A375 (cell line): Measurements from ENCODE around the gene SLC35B2. TPM values are rescaled to one million over a fixed set of nuclear protein-coding genes. Genes with fewer than 3 reads are reported as not detected.

Experiments used
- small RNA-seq: library from RNA; depleted of rRNA; stranded (forward); fragments of <200 nt; gene quantifications from one replicate; pipeline ENCODE3, GENCODE V24; 2014
- total RNA-seq: library from RNA; depleted of rRNA; stranded (reverse); fragments of >200 nt; shearing (Covaris generic); gene quantifications from 2 replicates; pipeline ENCODE4 v1.2.3, GENCODE V29; 2014; rRNA removed

Gene SLC35B2, protein sequence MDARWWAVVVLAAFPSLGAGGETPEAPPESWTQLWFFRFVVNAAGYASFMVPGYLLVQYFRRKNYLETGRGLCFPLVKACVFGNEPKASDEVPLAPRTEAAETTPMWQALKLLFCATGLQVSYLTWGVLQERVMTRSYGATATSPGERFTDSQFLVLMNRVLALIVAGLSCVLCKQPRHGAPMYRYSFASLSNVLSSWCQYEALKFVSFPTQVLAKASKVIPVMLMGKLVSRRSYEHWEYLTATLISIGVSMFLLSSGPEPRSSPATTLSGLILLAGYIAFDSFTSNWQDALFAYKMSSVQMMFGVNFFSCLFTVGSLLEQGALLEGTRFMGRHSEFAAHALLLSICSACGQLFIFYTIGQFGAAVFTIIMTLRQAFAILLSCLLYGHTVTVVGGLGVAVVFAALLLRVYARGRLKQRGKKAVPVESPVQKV
- 76.1 and 78.0 TPM in 2 replicates for total RNA-seq

DNA sequence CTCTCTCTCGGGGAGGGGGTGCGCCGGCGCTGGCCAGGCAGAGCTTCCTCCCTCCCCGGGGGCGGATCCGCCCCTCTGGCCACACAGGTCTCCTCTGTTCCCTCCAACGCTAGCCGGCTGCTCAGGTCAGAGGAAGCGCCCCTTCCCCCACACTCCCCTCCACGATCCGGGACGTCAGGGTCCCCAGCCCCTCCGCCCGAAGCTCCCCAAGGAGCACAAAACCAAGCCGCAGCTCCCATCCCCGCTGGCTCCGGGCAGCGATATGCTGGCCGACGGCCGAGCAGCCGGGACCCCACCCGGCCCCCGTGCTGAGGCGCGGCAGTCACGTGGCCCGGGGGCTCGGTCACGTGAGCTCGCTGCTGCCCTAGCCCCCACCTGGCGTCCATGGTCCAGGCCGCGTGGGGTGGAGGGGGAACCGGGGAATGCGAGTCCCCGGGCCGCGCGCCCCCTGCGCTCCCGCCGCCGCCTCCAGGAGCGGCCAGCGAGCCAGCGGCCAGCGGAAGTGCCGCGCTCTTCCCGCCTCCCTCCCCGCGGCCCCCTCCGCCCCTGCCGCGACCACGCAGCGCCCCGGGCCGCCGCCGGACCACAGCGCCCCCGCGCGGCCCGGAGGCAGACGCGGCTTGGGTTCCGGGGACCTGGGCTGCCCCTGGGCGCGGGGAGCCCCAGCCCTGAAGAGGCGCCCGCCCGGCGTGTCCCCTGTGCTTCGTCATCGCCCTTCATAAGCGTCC is at the start of gene SLC35B2:
Gene SLC35B2, minus strand, starts transcription at position 504 of the 728 bp plus-strand sequence. Its CDS starts 118 bp downstream, at position 386.

DNA sequence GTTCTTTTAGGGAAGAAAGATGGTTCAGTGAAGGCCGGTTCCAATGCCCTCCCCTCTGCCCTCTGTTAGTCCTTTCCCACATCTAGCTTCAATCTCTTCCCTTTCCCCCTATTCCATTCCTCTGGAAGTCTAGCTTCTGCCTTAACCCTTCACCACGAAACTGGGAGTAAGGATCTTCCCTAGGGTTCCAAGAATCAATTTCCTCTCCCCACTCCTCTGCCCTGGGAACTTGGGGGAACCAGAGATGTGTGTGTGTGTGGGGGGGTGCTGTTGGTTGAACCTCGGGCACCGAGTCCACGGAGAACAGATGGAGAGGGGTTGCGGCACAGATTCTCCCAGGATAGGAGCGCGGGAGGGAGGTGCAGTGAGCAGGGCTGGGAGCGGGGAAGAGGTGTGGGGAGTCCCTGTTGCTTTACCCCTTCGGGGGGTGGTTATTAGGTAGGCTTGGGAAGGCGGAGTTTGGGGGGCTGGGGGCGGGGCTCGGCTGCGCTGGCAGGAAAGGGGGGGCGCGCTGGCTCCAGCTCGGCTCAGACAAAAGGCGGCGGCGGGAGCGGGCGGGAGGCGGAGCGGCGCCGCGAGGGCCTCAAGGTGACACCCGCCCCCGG is 12.7 kb upstream of the SLC35B2 start, which contains the start of gene TMEM151B:
Gene TMEM151B, plus strand, starts transcription at position 530 of the 605 bp plus-strand sequence. CDS start 293 bp downstream, outside the sequence.

DNA sequence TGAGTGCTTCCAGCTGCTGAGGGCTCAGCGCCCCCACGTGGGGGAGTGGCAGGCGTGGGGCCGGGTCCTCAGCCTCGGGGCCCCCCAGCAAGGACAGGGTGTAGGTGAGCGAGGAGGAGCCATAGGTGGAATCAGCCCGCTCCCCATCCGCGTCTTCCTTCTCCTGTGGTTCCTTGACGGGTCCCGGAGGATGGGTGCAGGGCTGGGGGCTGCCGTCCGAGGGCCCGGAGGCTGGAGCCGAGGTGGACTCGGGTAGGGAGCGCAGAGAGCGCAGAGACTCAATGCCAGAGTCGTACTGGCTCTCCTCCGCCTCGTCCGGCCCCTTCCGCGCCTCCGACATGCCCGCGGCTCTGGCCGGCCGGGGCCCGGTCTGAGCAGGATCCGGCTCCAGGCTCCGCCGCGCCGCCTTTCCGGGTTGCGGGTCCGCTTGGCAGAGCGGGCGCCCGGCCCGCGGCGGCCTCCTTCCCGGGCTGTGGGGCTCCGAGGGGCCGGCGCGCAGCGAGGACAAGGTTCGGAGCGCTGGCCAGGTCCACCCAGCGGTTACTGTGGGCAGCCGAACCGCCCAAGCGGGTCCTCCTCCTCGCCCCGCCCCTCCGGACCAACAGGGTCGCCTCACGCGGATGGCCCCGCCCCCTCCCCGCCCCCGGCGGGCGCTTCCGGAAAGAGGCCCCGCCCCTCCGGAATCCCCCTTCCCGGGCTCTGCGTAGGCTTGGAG is 7.8 kb upstream of the SLC35B2 start, which contains the start of gene NFKBIE:
Gene NFKBIE, minus strand, starts transcription at position 545 of the 715 bp plus-strand sequence. Its CDS starts 205 bp downstream, at position 340.

DNA sequence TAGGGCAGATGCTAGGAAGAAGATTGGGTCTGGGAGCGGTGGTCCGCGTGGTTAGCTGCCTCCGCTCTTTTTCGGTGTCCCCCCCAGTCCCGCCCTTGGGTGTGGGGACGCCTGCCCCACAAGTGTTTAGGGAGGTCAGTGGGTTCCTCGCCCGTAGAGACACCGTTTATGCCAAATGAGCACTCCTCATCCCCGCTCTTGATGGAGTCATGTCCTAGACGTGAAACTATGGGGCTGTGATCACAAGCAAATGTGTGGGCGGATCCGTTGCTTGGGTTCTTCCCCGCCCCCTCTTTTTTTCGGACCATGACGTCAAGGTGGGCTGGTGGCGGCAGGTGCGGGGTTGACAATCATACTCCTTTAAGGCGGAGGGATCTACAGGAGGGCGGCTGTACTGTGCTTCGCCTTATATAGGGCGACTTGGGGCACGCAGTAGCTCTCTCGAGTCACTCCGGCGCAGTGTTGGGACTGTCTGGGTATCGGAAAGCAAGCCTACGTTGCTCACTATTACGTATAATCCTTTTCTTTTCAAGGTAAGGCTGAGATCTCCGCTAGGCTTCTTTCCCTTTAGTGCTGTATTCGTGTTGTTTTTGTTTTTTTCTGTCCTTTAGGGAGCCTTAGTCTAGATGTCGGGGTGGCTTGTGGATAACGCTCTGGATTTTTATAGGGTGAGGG is 10.5 kb downstream of the SLC35B2 start, which contains the start of gene HSP90AB1:
Gene HSP90AB1, plus strand, starts transcription at position 439 of the 675 bp plus-strand sequence. CDS start 1,529 bp downstream, outside the sequence.

DNA sequence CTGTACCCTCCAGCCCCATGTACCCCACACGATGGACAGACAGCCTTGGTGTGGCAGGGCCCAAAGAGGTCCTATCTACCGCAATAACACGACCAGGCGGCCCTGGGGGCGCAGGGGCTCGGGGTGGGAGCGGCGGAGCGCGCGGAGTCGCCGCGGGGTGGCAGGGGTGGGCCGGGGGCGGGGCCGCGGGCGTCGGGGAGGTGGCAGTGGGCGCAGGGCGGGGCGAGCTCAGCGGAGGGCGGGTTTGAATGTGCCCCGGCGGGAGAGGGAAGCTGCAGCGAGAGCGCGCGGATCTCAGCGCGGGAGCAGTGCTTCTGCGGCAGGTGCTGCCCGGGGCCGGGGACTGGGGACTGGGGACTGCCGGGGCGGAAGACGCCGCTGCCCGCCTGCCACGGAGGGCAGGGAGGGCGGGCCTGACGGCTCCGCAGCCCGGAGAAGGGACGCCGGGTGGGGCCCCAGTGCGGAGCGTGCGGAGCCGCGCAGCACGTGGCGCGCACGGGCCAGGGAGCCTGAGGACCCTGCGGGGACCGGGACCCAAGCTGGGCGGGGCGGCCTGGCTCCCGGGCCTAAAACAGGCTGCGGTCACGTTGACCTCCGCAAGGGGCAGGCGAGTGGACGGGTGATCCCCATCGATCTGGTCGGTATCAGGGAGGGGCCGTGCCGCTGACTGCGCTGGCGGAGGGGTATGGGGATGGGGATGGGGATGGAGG is 33.9 kb downstream of the SLC35B2 start, which contains the start of gene SLC29A1:
Gene SLC29A1, plus strand, starts transcription at position 277 of the 710 bp plus-strand sequence. CDS start 3,719 bp downstream, outside the sequence.

DNA sequence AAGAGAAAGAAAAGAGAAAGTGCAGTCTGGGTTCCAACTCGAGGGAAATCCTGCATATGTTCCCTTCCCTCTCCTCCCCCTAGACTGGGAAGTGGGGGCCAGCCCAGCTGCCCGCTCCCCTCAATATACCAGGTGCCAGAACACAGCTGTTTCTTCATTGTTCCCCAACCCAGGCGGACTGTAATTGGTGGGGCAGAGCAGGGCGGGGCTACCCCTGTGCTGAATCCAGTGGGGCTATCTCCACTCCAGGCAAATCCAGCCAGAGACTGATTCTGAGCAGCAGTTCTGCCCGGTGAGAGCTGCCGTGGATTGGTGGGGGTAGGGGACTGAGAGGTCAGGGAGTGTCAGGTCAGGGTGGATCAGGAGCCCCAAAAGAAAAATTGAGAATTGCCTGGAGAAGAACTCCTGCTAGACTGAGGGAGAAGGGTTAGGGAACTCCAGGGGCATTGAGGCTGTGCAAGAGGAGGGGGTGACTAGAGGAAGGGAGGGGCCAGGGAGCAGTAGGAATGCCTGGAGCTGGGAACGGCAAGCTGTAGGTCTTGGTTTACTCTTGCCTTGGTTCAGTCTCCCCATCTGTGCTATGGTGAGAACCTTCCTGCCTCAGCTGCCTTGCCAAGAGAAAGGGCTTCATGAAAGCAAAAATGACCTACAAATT is 40.5 kb downstream of the SLC35B2 start, which contains the start of gene MYMX:
Gene MYMX, plus strand, starts transcription at position 250 of the 655 bp plus-strand sequence. CDS start 546 bp downstream, outside the sequence.

Small RNA genes within 50 kb of the gene (small RNA-seq; reads per million reads assigned to genes)
- not detected for gene RN7SL811P

Other genes starting within 250 kb of the SLC35B2 start
- gene MRPL14, start 130.1 kb downstream of the SLC35B2 start, total RNA-seq, result 64.7 and 73.3 TPM in 2 replicates
- 13.9 and 15.7 TPM in 2 replicates for gene TMEM63B, start 130.0 kb downstream of the SLC35B2 start, total RNA-seq
- 0.34 TPM in 1 of 2 replicates, not detected in the other for gene CAPN11, start 98.7 kb downstream of the SLC35B2 start, total RNA-seq
- not detected in 2 replicates for gene MYMX, start 40.6 kb downstream of the SLC35B2 start, total RNA-seq
- 16.3 and 21.6 TPM in 2 replicates for gene SLC29A1, start 33.9 kb downstream of the SLC35B2 start, total RNA-seq
- gene HSP90AB1, start 10.4 kb downstream of the SLC35B2 start, total RNA-seq, result 919 and 953 TPM in 2 replicates
- 8.4 and 10.1 TPM in 2 replicates for gene NFKBIE, start 8.0 kb upstream of the SLC35B2 start, total RNA-seq
- 0.03 TPM in 1 of 2 replicates, not detected in the other for gene TMEM151B, start 12.9 kb upstream of the SLC35B2 start, total RNA-seq
- gene AARS2, start 55.8 kb upstream of the SLC35B2 start, total RNA-seq, result 21.3 and 21.6 TPM in 2 replicates
- not detected in 2 replicates for gene SPATS1, start 85.1 kb upstream of the SLC35B2 start, total RNA-seq
- gene CDC5L, start 130.2 kb upstream of the SLC35B2 start, total RNA-seq, result 17.7 and 21.6 TPM in 2 replicates